ENCODE data around the gene TRIM14.

The TRIM14 gene

DNA sequence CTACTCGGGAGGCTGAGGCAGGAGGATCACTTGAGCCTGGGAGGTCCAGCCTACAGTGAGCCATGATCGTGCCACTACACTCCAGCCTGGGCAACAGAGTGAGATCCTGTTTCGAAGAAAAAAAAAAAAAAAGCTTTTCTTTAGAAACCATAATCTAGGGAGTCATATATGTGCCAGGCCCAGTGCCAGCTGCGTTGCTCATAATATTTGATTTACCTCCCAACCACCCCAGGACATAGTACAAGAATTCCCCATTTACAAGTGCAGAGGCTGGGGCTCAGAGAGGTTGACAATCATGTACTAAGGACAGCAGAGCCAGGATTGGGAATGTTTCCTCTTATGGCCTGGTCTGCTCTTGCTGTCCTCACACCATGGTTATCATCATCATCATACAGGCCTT, 25.1 kb upstream of the TRIM14 start:
- no peak for FAIRE-seq
- no peak for DNase-seq (ENCODE audit: insufficient read length, low spot score)
- TF ChIP-seq PAX5 (IDR thresholded peaks at IDR 0.05; ENCODE audit: insufficient read depth, low read length, severe bottlenecking) (no peak), SPI1 (IDR thresholded peaks at IDR 0.05; ENCODE audit: low read depth, low read length) (no peak), TAF1 (IDR thresholded peaks at IDR 0.05; ENCODE audit: low read depth, low read length) (no peak)

DNA sequence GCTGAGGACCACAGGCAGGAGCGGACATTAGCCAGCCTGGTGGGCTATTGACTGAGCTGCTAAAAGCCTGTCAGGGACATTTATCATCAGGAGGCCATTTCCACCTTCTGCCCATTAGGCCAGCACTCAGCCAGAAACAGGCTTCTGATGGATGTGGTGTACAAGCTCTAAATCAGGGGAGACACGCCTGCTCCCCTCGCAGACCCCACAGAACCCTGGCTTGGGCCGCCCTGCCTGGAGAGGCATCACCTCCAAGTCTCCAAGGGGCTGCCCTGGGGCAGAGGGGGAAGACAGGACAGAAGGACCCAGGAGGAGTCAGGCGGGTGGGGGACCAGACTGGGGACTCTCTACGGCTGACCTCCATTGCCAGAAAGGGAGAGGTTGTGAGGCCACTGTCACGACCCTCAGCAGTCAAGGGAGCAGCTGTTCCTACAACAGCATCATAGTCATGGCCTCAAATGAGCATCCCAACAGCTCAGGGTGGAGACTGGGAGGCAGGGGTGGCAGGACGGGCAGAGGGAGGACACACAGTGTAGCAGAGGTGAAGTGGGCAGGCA, 24.0 kb upstream of the TRIM14 start:
- FAIRE-seq (no peak), DNase-seq (ENCODE audit: insufficient read length, low spot score) (no peak)
- TF ChIP-seq PAX5 (IDR thresholded peaks at IDR 0.05; ENCODE audit: insufficient read depth, low read length, severe bottlenecking), result no peak
- TF ChIP-seq POLR2A (IDR thresholded peaks at IDR 0.05; ENCODE audit: low read depth, low read length), result no peak
- no peak for TF ChIP-seq POLR2AphosphoS5 (IDR thresholded peaks at IDR 0.05; ENCODE audit: low read depth, low read length)
- TF ChIP-seq TAF1 (IDR thresholded peaks at IDR 0.05; ENCODE audit: low read depth, low read length), result no peak
- TF ChIP-seq SPI1 (IDR thresholded peaks at IDR 0.05; ENCODE audit: low read depth, low read length), result no peak
- TF ChIP-seq POU2F2 (IDR thresholded peaks at IDR 0.05; ENCODE audit: low read depth, low read length), result no peak

DNA sequence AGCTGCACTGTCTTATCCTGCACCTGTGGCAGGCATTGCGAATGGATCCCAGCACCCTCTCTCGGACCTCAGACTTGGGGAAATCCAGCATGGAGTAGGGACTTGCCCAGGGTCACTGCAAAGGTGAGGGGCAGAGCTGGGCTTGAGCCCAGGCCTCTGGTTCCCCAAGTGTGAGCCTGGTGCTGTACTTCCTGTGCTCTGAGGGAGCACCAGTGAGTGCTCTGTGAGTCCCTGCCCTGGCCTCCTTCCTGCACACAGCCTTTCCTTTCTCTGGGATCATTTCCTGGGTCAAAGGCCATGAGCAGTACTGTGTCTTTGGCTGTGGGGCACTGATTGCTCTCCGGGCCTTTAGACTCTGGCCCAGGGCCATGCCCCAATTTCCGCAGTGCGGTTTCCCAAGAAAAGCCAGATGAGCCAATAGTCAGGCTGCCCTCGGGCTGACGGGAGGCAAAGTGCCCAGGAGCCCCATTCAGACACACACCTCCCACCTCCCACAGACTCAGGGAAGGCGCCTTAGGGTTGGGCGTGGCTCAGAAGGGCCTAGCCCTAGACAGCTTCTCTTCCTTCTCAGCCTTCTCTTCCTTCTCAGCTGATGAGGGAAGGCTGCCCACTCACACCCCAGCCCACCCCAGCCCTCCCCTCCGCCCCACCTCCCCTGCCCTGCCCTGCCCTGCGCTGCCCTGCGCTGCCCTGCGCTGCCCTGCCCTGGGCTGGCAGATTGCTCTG, 23.3 kb upstream of the TRIM14 start:
- DNase-seq (ENCODE audit: insufficient read length, low spot score) (no peak), FAIRE-seq (no peak)
- TF ChIP-seq POLR2AphosphoS5 (IDR thresholded peaks at IDR 0.05; ENCODE audit: low read depth, low read length) (no peak), SPI1 (IDR thresholded peaks at IDR 0.05; ENCODE audit: low read depth, low read length) (no peak), POU2F2 (IDR thresholded peaks at IDR 0.05; ENCODE audit: low read depth, low read length) (no peak), PAX5 (IDR thresholded peaks at IDR 0.05; ENCODE audit: insufficient read depth, low read length, severe bottlenecking) (no peak), TAF1 (IDR thresholded peaks at IDR 0.05; ENCODE audit: low read depth, low read length) (no peak)

DNA sequence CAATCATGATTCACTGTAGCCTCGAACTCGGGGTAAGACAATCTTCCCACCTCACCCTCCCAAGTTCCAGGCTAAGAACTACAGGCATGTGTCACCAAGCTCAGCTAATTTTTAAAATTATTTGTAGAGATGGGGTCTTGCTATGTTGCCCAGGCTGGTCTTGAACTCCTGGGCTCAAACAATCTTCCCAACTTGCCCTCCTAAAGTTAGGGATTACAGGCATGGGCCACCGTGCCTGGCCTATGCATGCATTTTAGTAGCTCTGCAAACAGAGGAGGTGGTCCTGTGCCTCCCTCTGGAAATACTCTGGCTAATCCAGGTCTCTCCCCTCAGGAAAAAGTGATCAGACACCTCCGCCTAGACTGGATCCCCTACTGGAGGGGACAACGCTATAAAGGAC, 21.5 kb upstream of the TRIM14 start:
- DNase-seq (ENCODE audit: insufficient read length, low spot score), result no peak
- TF ChIP-seq POU2F2 (IDR thresholded peaks at IDR 0.05; ENCODE audit: low read depth, low read length) (no peak), POLR2A (IDR thresholded peaks at IDR 0.05; ENCODE audit: low read depth, low read length) (no peak), SPI1 (IDR thresholded peaks at IDR 0.05; ENCODE audit: low read depth, low read length) (no peak), POLR2AphosphoS5 (IDR thresholded peaks at IDR 0.05; ENCODE audit: low read depth, low read length) (no peak)
- no peak for FAIRE-seq

DNA sequence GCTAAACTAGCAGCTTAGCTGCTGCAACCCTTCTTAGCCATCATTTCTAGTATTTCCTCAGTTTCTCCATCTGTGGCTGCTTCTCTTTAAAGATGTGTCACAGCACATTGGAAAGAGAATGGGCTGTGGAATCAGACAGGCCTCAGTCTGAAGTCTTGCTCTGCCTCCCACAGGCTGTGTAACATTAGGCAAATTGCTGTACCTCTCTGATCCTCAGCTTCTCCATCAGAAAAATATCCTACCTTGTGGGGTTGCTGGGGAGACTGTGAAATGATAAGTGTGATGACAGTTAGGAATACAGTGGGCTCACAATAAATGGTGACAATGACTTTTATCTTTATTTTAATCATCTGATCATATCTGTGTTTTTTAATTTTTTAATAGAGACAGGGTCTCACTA, 17.5 kb upstream of the TRIM14 start:
- DNase-seq (ENCODE audit: insufficient read length, low spot score) (no peak), FAIRE-seq (no peak)
- TF ChIP-seq POLR2AphosphoS5 (IDR thresholded peaks at IDR 0.05; ENCODE audit: low read depth, low read length), result no peak
- TF ChIP-seq POU2F2 (IDR thresholded peaks at IDR 0.05; ENCODE audit: low read depth, low read length), result no peak
- TF ChIP-seq POLR2A (IDR thresholded peaks at IDR 0.05; ENCODE audit: low read depth, low read length), result no peak
- no peak for TF ChIP-seq TAF1 (IDR thresholded peaks at IDR 0.05; ENCODE audit: low read depth, low read length)
- no peak for TF ChIP-seq PAX5 (IDR thresholded peaks at IDR 0.05; ENCODE audit: insufficient read depth, low read length, severe bottlenecking)
- no peak for TF ChIP-seq SPI1 (IDR thresholded peaks at IDR 0.05; ENCODE audit: low read depth, low read length)

DNA sequence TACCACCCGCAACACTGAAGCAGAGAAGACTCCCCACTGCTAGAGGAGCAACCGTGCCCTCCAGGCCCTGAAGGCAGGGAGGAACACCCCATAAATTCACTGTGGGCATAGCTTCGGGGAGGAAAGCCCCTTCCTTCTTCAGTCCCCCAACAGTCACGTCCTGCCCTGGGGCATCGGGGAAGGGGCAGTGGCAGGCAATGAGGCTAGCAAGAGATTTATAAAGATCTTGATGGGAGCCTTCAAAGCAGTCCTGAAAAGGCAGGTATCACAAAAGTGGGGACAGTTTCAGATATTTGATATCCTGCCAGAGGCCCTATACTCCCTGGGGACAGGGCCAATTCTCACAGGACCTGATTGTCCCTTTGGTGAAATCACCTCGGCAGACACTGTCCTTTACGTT, 16.9 kb upstream of the TRIM14 start:
- DNase-seq (ENCODE audit: insufficient read length, low spot score) (no peak), FAIRE-seq (no peak)

DNA sequence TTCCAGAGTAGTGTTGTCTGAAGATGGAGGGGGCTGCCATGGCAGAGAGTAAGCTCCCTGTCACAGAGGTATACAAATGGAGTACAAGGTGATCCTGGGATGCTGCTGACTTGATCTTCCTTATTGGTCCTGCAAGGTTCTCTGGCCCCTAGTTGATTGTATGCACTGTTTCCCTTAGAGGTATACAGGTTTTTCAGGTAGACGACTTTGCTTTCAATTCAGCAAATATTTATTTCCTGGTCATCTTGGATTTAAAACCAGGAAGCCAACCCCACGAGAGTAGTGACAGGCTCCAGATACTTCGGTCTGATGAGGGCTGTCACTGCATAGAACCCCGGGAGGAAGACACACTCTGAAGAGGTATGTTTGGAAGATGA, 16.5 kb upstream of the TRIM14 start:
- TF ChIP-seq SPI1 (IDR thresholded peaks at IDR 0.05; ENCODE audit: low read depth, low read length) (no peak), POU2F2 (IDR thresholded peaks at IDR 0.05; ENCODE audit: low read depth, low read length) (no peak), PAX5 (IDR thresholded peaks at IDR 0.05; ENCODE audit: insufficient read depth, low read length, severe bottlenecking) (no peak), POLR2AphosphoS5 (IDR thresholded peaks at IDR 0.05; ENCODE audit: low read depth, low read length) (no peak), TAF1 (IDR thresholded peaks at IDR 0.05; ENCODE audit: low read depth, low read length) (no peak), POLR2A (IDR thresholded peaks at IDR 0.05; ENCODE audit: low read depth, low read length) (no peak)
- FAIRE-seq, result no peak
- no peak for DNase-seq (ENCODE audit: insufficient read length, low spot score)

More for the DNA sequence above, 16.9 kb upstream of the TRIM14 start:
- no peak for TF ChIP-seq PAX5 (IDR thresholded peaks at IDR 0.05; ENCODE audit: insufficient read depth, low read length, severe bottlenecking)
- no peak for TF ChIP-seq POU2F2 (IDR thresholded peaks at IDR 0.05; ENCODE audit: low read depth, low read length)
- no peak for TF ChIP-seq POLR2AphosphoS5 (IDR thresholded peaks at IDR 0.05; ENCODE audit: low read depth, low read length)
- no peak for TF ChIP-seq TAF1 (IDR thresholded peaks at IDR 0.05; ENCODE audit: low read depth, low read length)
- no peak for TF ChIP-seq POLR2A (IDR thresholded peaks at IDR 0.05; ENCODE audit: low read depth, low read length)
- no peak for TF ChIP-seq SPI1 (IDR thresholded peaks at IDR 0.05; ENCODE audit: low read depth, low read length)

DNA sequence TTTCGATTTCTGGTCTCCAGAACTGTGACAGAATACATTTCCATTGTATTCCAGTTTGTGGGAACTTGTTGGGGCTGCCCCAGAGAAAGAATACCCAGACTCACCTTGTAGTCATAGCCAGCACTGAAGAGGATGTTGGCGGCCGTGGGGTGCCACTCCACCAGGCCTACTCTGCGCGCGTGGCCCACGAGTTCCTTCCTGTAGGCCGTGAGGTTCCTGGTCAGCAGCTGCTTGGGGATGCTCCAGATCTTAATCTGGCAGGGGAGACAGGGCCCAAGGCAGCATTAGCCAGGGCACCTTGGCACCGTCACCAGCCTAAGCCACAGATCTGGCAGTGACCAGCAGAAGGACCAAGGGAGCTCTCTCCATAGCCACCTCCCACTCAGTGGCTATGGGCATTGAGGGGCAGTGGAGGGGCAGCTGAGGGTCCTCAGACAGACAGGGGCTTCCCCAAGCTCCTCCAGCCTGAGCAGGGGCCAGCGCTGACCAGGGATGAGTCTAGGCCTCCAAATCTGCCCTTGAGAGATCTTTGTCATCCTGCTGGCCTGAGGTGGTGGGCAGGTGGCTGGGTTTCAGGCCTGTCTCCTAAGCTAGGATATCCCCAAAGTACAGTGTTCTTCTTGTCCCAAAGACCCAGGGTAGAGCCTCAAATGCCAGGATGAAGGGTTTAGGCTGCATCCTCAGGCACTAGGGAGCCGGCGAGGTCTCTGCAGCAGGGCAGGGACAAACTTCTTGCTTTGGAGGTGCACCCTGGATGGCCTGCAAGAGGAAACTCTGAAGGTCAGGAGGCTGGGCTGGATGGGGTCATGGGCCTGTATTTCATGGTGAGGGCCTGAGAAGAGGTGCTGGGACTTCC, 15.9 kb upstream of the TRIM14 start:
- TF ChIP-seq SPI1 (IDR thresholded peaks at IDR 0.05; ENCODE audit: low read depth, low read length) (no peak), PAX5 (IDR thresholded peaks at IDR 0.05; ENCODE audit: insufficient read depth, low read length, severe bottlenecking) (no peak), TAF1 (IDR thresholded peaks at IDR 0.05; ENCODE audit: low read depth, low read length) (no peak), POLR2AphosphoS5 (IDR thresholded peaks at IDR 0.05; ENCODE audit: low read depth, low read length) (no peak), POU2F2 (IDR thresholded peaks at IDR 0.05; ENCODE audit: low read depth, low read length) (no peak), POLR2A (IDR thresholded peaks at IDR 0.05; ENCODE audit: low read depth, low read length) (no peak)
- no peak for DNase-seq (ENCODE audit: insufficient read length, low spot score)
- no peak for FAIRE-seq

DNA sequence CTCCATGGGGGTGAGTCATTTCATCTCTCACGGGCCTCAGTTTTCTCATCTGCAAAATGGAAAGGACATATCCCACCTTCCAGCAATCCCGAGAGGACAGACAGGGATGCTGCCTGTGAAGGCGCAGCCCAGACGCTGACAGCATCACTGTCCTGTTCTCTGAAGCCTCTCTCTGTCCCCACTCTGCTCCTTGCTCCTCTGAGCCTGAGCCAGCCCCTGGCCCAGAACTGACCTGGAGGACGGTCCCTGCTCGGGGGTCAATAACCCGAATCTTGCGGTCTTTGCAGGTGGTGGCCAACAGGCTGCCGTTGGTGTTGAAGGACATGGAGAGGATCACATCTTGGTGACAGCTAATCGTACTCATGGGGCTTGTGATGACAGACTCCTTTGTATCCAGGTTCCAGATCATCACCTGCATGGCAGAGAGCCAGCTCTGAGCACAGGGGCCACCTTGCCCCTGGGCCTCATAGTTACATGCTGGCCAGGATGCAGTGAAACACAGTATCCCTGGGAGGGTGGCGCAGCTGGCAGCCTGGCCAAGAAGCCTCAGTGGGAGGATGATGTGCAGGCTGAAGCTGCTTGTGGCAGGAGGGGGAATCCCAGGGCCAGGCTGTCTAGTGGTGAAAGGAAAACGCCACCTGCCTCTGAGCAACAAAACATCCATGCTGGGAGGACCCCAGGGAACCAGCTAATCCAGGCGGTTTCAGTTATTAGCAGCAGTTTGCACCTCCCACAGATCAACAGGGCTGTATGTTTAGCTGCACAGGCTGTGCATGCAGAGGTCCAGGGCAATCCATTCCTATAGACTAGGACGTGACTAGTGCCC, 14.0 kb upstream of the TRIM14 start:
- DNase-seq (ENCODE audit: insufficient read length, low spot score) (no peak), FAIRE-seq (no peak)
- no peak for TF ChIP-seq POLR2AphosphoS5 (IDR thresholded peaks at IDR 0.05; ENCODE audit: low read depth, low read length)
- TF ChIP-seq TAF1 (IDR thresholded peaks at IDR 0.05; ENCODE audit: low read depth, low read length), result no peak
- no peak for TF ChIP-seq POLR2A (IDR thresholded peaks at IDR 0.05; ENCODE audit: low read depth, low read length)
- no peak for TF ChIP-seq PAX5 (IDR thresholded peaks at IDR 0.05; ENCODE audit: insufficient read depth, low read length, severe bottlenecking)
- no peak for TF ChIP-seq SPI1 (IDR thresholded peaks at IDR 0.05; ENCODE audit: low read depth, low read length)
- TF ChIP-seq POU2F2 (IDR thresholded peaks at IDR 0.05; ENCODE audit: low read depth, low read length), result no peak

Data from GM12891 (cell line).